RWPE2 (cell line): Measurements from ENCODE around the gene NPLOC4.

Experiments used
- ATAC-seq: fragments of 200-7000 bp; cut with Tn5 transposase; 3 replicates; pipeline ENCODE4 v1.9.1; 2021; ENCODE audit warnings: low read depth
- DNase-seq: peaks from one replicate; pipeline ENCODE4 v3.0.0-alpha.2; 2020; ENCODE audit warnings: low spot score
- H3K27ac ChIP-seq: fragments of 450-650 bp; 2 replicates; pipeline ENCODE4 v1.5.1; 2017; ENCODE audit warnings: mild to moderate bottlenecking; ENCODE audit not compliant: poor library complexity, severe bottlenecking
- H3K27me3 ChIP-seq: fragments of 250-450 bp; sonication (Bioruptor Pico); 2 replicates; pipeline ENCODE4 v1.5.1; 2021; ENCODE audit warnings: mild to moderate bottlenecking, moderate library complexity; ENCODE audit not compliant: insufficient read depth, poor library complexity, severe bottlenecking
- H3K36me3 ChIP-seq: fragments of 250-450 bp; sonication (Bioruptor Pico); 2 replicates; pipeline ENCODE4 v1.5.1; 2020; ENCODE audit warnings: low read depth, mild to moderate bottlenecking, moderate library complexity
- H3K4me1 ChIP-seq: fragments of 250-450 bp; sonication (Bioruptor Pico); 2 replicates; pipeline ENCODE4 v1.5.1; 2021; ENCODE audit warnings: mild to moderate bottlenecking, moderate library complexity; ENCODE audit not compliant: insufficient read depth, poor library complexity, severe bottlenecking
- H3K4me3 ChIP-seq: fragments of 250-450 bp; sonication (Bioruptor Pico); 2 replicates; pipeline ENCODE4 v1.5.1; 2021; ENCODE audit warnings: mild to moderate bottlenecking, moderate library complexity; ENCODE audit not compliant: severe bottlenecking
- H3K9me3 ChIP-seq: fragments of 250-450 bp; sonication (Bioruptor Pico); 2 replicates; pipeline ENCODE4 v1.5.1; 2021; ENCODE audit warnings: mild to moderate bottlenecking, moderate library complexity; ENCODE audit not compliant: severe bottlenecking
- CTCF ChIP-seq: fragments of 450-650 bp; IDR thresholded peaks from one replicate; pipeline ENCODE4 v1.5.1; 2017; ENCODE audit warnings: mild to moderate bottlenecking, moderate library complexity; ENCODE audit not compliant: poor library complexity, severe bottlenecking

The NPLOC4 gene

GRCh38 chr17:81561494-81561885 is 75.4 kb downstream of the NPLOC4 start:
- ATAC-seq (no peak), DNase-seq (no peak)
- H3K4me1 ChIP-seq, result peaks cover 17% of the 10 kb centered on the region
- H3K27me3 ChIP-seq, result no peaks in the 10 kb centered on the region
- H3K27ac ChIP-seq, result peak overlapping the region; percentile 27
- no peak overlapping the region for H3K4me3 ChIP-seq
- TF ChIP-seq CTCF, result no peak
- peaks cover 88% of the 10 kb centered on the region for H3K36me3 ChIP-seq
- no peaks in the 10 kb centered on the region for H3K9me3 ChIP-seq

GRCh38 chr17:81558941-81559806 is 77.7 kb downstream of the NPLOC4 start:
- Histone ChIP-seq H3K27ac (no peak overlapping the region), H3K4me1 (peaks cover 6% of the 10 kb centered on the region), H3K4me3 (no peak overlapping the region), H3K9me3 (no peaks in the 10 kb centered on the region), H3K27me3 (no peaks in the 10 kb centered on the region), H3K36me3 (peaks cover 64% of the 10 kb centered on the region)
- DNase-seq, result peak; percentile 64
- TF ChIP-seq CTCF, result peak; percentile 30
- ATAC-seq, result peak; percentile 49

- ATAC-seq (no peak), DNase-seq (no peak)
- no peak overlapping the region for H3K27ac ChIP-seq
- no peaks in the 10 kb centered on the region for H3K27me3 ChIP-seq
- H3K4me1 ChIP-seq, result peaks cover 8% of the 10 kb centered on the region
- no peak for TF ChIP-seq CTCF
- H3K36me3 ChIP-seq, result peaks cover 54% of the 10 kb centered on the region
- no peaks in the 10 kb centered on the region for H3K9me3 ChIP-seq
- H3K4me3 ChIP-seq, result no peak overlapping the region
Observed at GRCh38 chr17:81558115-81558468, 78.8 kb downstream of the NPLOC4 start.

GRCh38 chr17:81557276-81558114 is 79.4 kb downstream of the NPLOC4 start:
- ATAC-seq, result no peak
- DNase-seq, result peak; percentile 61
- TF ChIP-seq CTCF, result no peak
- Histone ChIP-seq H3K4me1 (peaks cover 8% of the 10 kb centered on the region), H3K36me3 (peaks cover 50% of the 10 kb centered on the region), H3K9me3 (no peaks in the 10 kb centered on the region), H3K27ac (no peak overlapping the region), H3K27me3 (no peaks in the 10 kb centered on the region), H3K4me3 (no peak overlapping the region)
